Effector memory CD4-positive, alpha-beta T cell (primary cell): Measurements from ENCODE around the gene MYH14.
"Not testable (repeated sequence)": the region's sequence is repeated elsewhere in the genome, so short reads cannot be mapped to it uniquely, and the experiment has no call there.

Experiments used
- DNase-seq, 3 donors: peaks; one replicate each; pipeline ENCODE4 v3.0.0-alpha.2; 2020
- H3K27ac ChIP-seq: 2 replicates; pipeline ENCODE4 v1.7.0; 2013; ENCODE audit warnings: mild to moderate bottlenecking, low read length, moderate library complexity; ENCODE audit not compliant: insufficient read depth, poor library complexity, severe bottlenecking
- H3K27me3 ChIP-seq: replicated peaks from 2 replicates; pipeline ENCODE4 v1.7.0; 2013; ENCODE audit warnings: mild to moderate bottlenecking, low read length; ENCODE audit not compliant: insufficient read depth, control insufficient read depth, poor library complexity, severe bottlenecking
- H3K36me3 ChIP-seq: 2 replicates; pipeline ENCODE4 v1.7.0; 2013; ENCODE audit warnings: mild to moderate bottlenecking, low read length, moderate library complexity; ENCODE audit not compliant: control insufficient read depth, insufficient read depth
- H3K4me1 ChIP-seq: 2 replicates; pipeline ENCODE4 v1.7.0; 2013; ENCODE audit warnings: low read length, mild to moderate bottlenecking; ENCODE audit not compliant: control insufficient read depth, insufficient read depth, poor library complexity, severe bottlenecking
- H3K4me3 ChIP-seq: 2 replicates; pipeline ENCODE4 v1.7.0; 2013; ENCODE audit warnings: low read length, low read depth, mild to moderate bottlenecking; ENCODE audit not compliant: insufficient read depth, poor library complexity, severe bottlenecking
- H3K9me3 ChIP-seq: 2 replicates; pipeline ENCODE4 v1.7.0; 2013; ENCODE audit warnings: mild to moderate bottlenecking, low read length, moderate library complexity; ENCODE audit not compliant: control insufficient read depth

MYH14 gene

GRCh38 chr19:50222691-50223438 is 19.4 kb downstream of the MYH14 start:
- Histone ChIP-seq H3K27ac (no peak overlapping the region), H3K9me3 (peaks cover 6% of the 10 kb centered on the region), H3K4me1 (no peaks in the 10 kb centered on the region), H3K27me3 (no peaks in the 10 kb centered on the region), H3K36me3 (no peaks in the 10 kb centered on the region), H3K4me3 (no peak overlapping the region)
- DNase-seq = no peak

GRCh38 chr19:50223439-50223716 is 20.0 kb downstream of the MYH14 start:
- no peaks in the 10 kb centered on the region for H3K4me1 ChIP-seq
- H3K27me3 ChIP-seq = no peaks in the 10 kb centered on the region
- H3K9me3 ChIP-seq = peaks cover 6% of the 10 kb centered on the region
- DNase-seq = no peak
- H3K36me3 ChIP-seq = no peaks in the 10 kb centered on the region
- no peak overlapping the region for H3K4me3 ChIP-seq
- H3K27ac ChIP-seq = no peak overlapping the region

- Histone ChIP-seq H3K4me3 (no peak overlapping the region), H3K9me3 (peaks cover 6% of the 10 kb centered on the region), H3K27me3 (no peaks in the 10 kb centered on the region), H3K27ac (no peak overlapping the region), H3K4me1 (no peaks in the 10 kb centered on the region), H3K36me3 (no peaks in the 10 kb centered on the region)
- no peak for DNase-seq
Observed at GRCh38 chr19:50224986-50225747, 21.7 kb downstream of the MYH14 start.

GRCh38 chr19:50226536-50226935 is 23.1 kb downstream of the MYH14 start:
- no peaks in the 10 kb centered on the region for H3K27me3 ChIP-seq
- H3K27ac ChIP-seq = no peak overlapping the region
- H3K36me3 ChIP-seq = no peaks in the 10 kb centered on the region
- H3K4me3 ChIP-seq = no peak overlapping the region
- no peak for DNase-seq
- H3K4me1 ChIP-seq = no peaks in the 10 kb centered on the region
- H3K9me3 ChIP-seq = peaks cover 6% of the 10 kb centered on the region

- not testable (repeated sequence) for H3K27me3 ChIP-seq, H3K4me1 ChIP-seq
Observed at GRCh38 chr19:50228153-50228552, 24.7 kb downstream of the MYH14 start.

GRCh38 chr19:50230379-50231351 is 27.2 kb downstream of the MYH14 start:
- no peak overlapping the region for H3K27ac ChIP-seq
- no peaks in the 10 kb centered on the region for H3K4me1 ChIP-seq
- no peaks in the 10 kb centered on the region for H3K9me3 ChIP-seq
- no peak overlapping the region for H3K4me3 ChIP-seq
- H3K27me3 ChIP-seq = no peaks in the 10 kb centered on the region
- no peak for DNase-seq
- H3K36me3 ChIP-seq = no peaks in the 10 kb centered on the region

More at GRCh38 chr19:50228153-50228552, 24.7 kb downstream of the MYH14 start:
- not testable (repeated sequence) for DNase-seq, H3K9me3 ChIP-seq, H3K27ac ChIP-seq, H3K4me3 ChIP-seq, H3K36me3 ChIP-seq

GRCh38 chr19:50231417-50231816 is 28.0 kb downstream of the MYH14 start:
- not testable (repeated sequence) for H3K4me1 ChIP-seq, H3K27me3 ChIP-seq, DNase-seq, H3K9me3 ChIP-seq, H3K4me3 ChIP-seq, H3K36me3 ChIP-seq, H3K27ac ChIP-seq

GRCh38 chr19:50231821-50232220 is 28.4 kb downstream of the MYH14 start:
- Histone ChIP-seq H3K4me1 (no peaks in the 10 kb centered on the region), H3K27me3 (no peaks in the 10 kb centered on the region), H3K9me3 (no peaks in the 10 kb centered on the region), H3K36me3 (no peaks in the 10 kb centered on the region), H3K4me3 (no peak overlapping the region), H3K27ac (no peak overlapping the region)
- no peak for DNase-seq

GRCh38 chr19:50232600-50232999 is 29.2 kb downstream of the MYH14 start:
- no peaks in the 10 kb centered on the region for H3K36me3 ChIP-seq
- H3K9me3 ChIP-seq = no peaks in the 10 kb centered on the region
- no peaks in the 10 kb centered on the region for H3K27me3 ChIP-seq
- no peak overlapping the region for H3K27ac ChIP-seq
- DNase-seq = no peak
- H3K4me1 ChIP-seq = no peaks in the 10 kb centered on the region
- no peak overlapping the region for H3K4me3 ChIP-seq
